ENCODE data around the gene SSRP1. TPM values are rescaled to one million over a fixed set of nuclear protein-coding genes. Genes with fewer than 3 reads are reported as not detected.

SSRP1 gene
- total RNA-seq, 1 donor from 2014 or later: 186 TPM

DNA sequence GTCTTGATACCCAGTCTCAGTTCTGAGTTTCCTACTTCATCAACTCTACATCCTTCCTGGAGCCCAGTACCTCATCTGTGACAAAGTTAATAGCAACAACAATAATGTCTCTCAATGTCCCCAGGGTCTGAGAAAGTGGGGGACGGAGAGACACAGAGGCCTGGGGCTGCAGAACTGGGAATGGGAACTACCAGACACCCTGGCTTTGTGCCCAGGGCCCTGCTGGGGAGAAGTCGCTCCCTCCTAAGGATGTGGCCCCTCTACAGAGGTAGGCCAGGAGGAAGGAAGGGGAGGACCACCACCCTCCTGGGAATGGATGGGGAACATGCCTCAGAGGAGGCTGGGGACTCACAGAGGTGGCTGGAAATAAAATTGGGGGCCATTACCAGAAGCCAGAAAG, 39.8 kb upstream of the SSRP1 start:
- Histone ChIP-seq H3K9me3 (ENCODE audit: low read depth) (no peaks in the 10 kb centered on the region), H3K4me2 (no peak overlapping the region), H4K20me1 (ENCODE audit: low read depth) (no peaks in the 10 kb centered on the region), H3K4me3 (no peak overlapping the region), H3K27ac (no peak overlapping the region), H3K9ac (no peak overlapping the region), H3F3A (ENCODE audit: low read depth) (no peaks in the 10 kb centered on the region), H3K4me1 (no peaks in the 10 kb centered on the region), H3K79me2 (ENCODE audit: low read depth) (no peaks in the 10 kb centered on the region), H2AFZ (replicated peaks) (no peak overlapping the region), H3K36me3 (no peaks in the 10 kb centered on the region), H3K27me3 (peaks cover 14% of the 10 kb centered on the region)
- H3K36me3 Mint-ChIP-seq: no peaks in the 10 kb centered on the region
- DNase-seq (ENCODE audit: low spot score): no peak
- no peak for TF ChIP-seq EZH2 (IDR thresholded peaks at IDR 0.05)
- TF ChIP-seq CTCF (IDR thresholded peaks at IDR 0.05): no peak
- TF ChIP-seq EZH2phosphoT487 (IDR thresholded peaks at IDR 0.05): no peak
- no peak overlapping the region for H3K4me3 Mint-ChIP-seq
- H3K27ac Mint-ChIP-seq: no peak overlapping the region
- peaks cover 18% of the 10 kb centered on the region for H3K27me3 Mint-ChIP-seq (ENCODE audit: insufficient read depth, low read depth)
- no peaks in the 10 kb centered on the region for H3K4me1 Mint-ChIP-seq
- no peaks in the 10 kb centered on the region for H3K9me3 Mint-ChIP-seq

- H3K4me3 ChIP-seq: no peak overlapping the region
- H3F3A ChIP-seq (ENCODE audit: low read depth): no peaks in the 10 kb centered on the region
- TF ChIP-seq CTCF (IDR thresholded peaks at IDR 0.05) (no peak), EZH2 (IDR thresholded peaks at IDR 0.05) (no peak), EZH2phosphoT487 (IDR thresholded peaks at IDR 0.05) (no peak)
- Mint-ChIP-seq H3K4me3 (no peak overlapping the region), H3K27ac (no peak overlapping the region), H3K36me3 (no peaks in the 10 kb centered on the region), H3K9me3 (no peaks in the 10 kb centered on the region), H3K27me3 (ENCODE audit: insufficient read depth, low read depth) (peaks cover 15% of the 10 kb centered on the region), H3K4me1 (no peaks in the 10 kb centered on the region)
- no peaks in the 10 kb centered on the region for H3K36me3 ChIP-seq
- H3K4me1 ChIP-seq: no peaks in the 10 kb centered on the region
- H4K20me1 ChIP-seq (ENCODE audit: low read depth): no peaks in the 10 kb centered on the region
- H3K9me3 ChIP-seq (ENCODE audit: low read depth): no peaks in the 10 kb centered on the region
- no peak overlapping the region for H3K9ac ChIP-seq
- no peaks in the 10 kb centered on the region for H3K79me2 ChIP-seq (ENCODE audit: low read depth)
- H3K27ac ChIP-seq: no peak overlapping the region
- no peak overlapping the region for H2AFZ ChIP-seq (replicated peaks)
- H3K27me3 ChIP-seq: peaks cover 14% of the 10 kb centered on the region
- no peak for DNase-seq (ENCODE audit: low spot score)
- no peak overlapping the region for H3K4me2 ChIP-seq
Measured at GRCh38 chr11:57374966-57375365, 39.3 kb upstream of the SSRP1 start.

DNA sequence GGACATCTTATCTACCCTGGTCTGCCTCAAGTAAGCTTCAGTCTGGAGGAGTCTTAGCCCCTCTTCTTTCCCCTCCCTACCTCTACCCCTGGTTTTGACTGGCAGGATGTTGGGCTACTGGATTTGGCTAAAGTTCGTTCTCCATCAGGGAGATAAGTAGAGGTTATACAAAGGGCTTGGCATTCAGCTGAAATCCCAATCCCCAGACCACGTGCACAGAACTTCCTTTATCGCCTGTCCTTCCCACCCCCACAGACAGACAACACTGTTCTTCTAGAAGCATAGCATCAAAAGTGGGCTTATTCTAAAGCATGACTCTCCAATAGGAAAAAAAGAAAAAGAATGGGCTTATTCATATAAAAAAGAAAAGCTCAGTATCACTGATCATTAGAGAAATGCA, 37.5 kb upstream of the SSRP1 start:
- TF ChIP-seq EZH2 (IDR thresholded peaks at IDR 0.05): no peak
- TF ChIP-seq EZH2phosphoT487 (IDR thresholded peaks at IDR 0.05): no peak
- TF ChIP-seq CTCF (IDR thresholded peaks at IDR 0.05): no peak

More for the DNA sequence above, 37.5 kb upstream of the SSRP1 start:
- H3K27ac ChIP-seq: no peak overlapping the region
- H3K9ac ChIP-seq: no peak overlapping the region
- no peaks in the 10 kb centered on the region for H3K79me2 ChIP-seq (ENCODE audit: low read depth)
- H3K27me3 ChIP-seq: peaks cover 14% of the 10 kb centered on the region
- H3K36me3 ChIP-seq: no peaks in the 10 kb centered on the region
- no peak overlapping the region for H2AFZ ChIP-seq (replicated peaks)
- Mint-ChIP-seq H3K4me1 (peaks cover 8% of the 10 kb centered on the region), H3K36me3 (no peaks in the 10 kb centered on the region), H3K27ac (no peak overlapping the region), H3K9me3 (no peaks in the 10 kb centered on the region), H3K27me3 (ENCODE audit: insufficient read depth, low read depth) (peaks cover 5% of the 10 kb centered on the region), H3K4me3 (no peak overlapping the region)
- no peaks in the 10 kb centered on the region for H3K9me3 ChIP-seq (ENCODE audit: low read depth)
- no peak for DNase-seq (ENCODE audit: low spot score)
- H3K4me1 ChIP-seq: no peaks in the 10 kb centered on the region
- no peak overlapping the region for H3K4me3 ChIP-seq
- H4K20me1 ChIP-seq (ENCODE audit: low read depth): no peaks in the 10 kb centered on the region
- H3F3A ChIP-seq (ENCODE audit: low read depth): no peaks in the 10 kb centered on the region
- H3K4me2 ChIP-seq: no peak overlapping the region
